Chondrocyte (in vitro differentiated cells): ENCODE data around the gene EXOC5. TPM values are rescaled to one million over a fixed set of nuclear protein-coding genes. Genes with fewer than 3 reads are reported as not detected.
"Not testable (repeated sequence)": the region's sequence is repeated elsewhere in the genome, so short reads cannot be mapped to it uniquely, and the experiment has no call there.

ENCODE experiments used
- DNase-seq: peaks from one replicate; pipeline ENCODE4 v3.0.0; 2021; ENCODE audit warnings: mixed read lengths, low spot score
- H3K27ac Mint-ChIP-seq: one replicate; pipeline ENCODE4 v1.8.0; 2021; ENCODE audit warnings: mild to moderate bottlenecking, moderate library complexity, mixed read lengths; ENCODE audit not compliant: unreplicated experiment
- H3K27me3 Mint-ChIP-seq: 2 replicates; pipeline ENCODE4 v1.8.0; 2021; ENCODE audit warnings: low read depth, mixed read lengths
- H3K36me3 Mint-ChIP-seq: 2 replicates; pipeline ENCODE4 v1.8.0; 2021; ENCODE audit warnings: low read depth, mixed read lengths
- H3K4me1 Mint-ChIP-seq: 2 replicates; pipeline ENCODE4 v1.8.0; 2021; ENCODE audit warnings: low read depth, mild to moderate bottlenecking, mixed read lengths
- H3K4me3 Mint-ChIP-seq: one replicate; pipeline ENCODE4 v1.8.0; 2021; ENCODE audit warnings: mild to moderate bottlenecking, moderate library complexity, mixed read lengths; ENCODE audit not compliant: unreplicated experiment
- H3K9me3 Mint-ChIP-seq: 2 replicates; pipeline ENCODE4 v1.8.0; 2021; ENCODE audit warnings: low read depth, mixed read lengths
- CTCF ChIP-seq: fragments of 200-600 bp; sonication (generic); IDR thresholded peaks from 2 replicates; pipeline ENCODE4 v1.5.0; 2021; ENCODE audit warnings: antibody characterized with exemption, mild to moderate bottlenecking, moderate library complexity
- total RNA-seq: library from RNA; stranded (reverse); gene quantifications from 3 replicates; pipeline ENCODE4 v1.2.1, GENCODE V29; 2021

The EXOC5 gene
- total RNA-seq, 1 donor from 2014 or later, result 86.6 TPM

DNA sequence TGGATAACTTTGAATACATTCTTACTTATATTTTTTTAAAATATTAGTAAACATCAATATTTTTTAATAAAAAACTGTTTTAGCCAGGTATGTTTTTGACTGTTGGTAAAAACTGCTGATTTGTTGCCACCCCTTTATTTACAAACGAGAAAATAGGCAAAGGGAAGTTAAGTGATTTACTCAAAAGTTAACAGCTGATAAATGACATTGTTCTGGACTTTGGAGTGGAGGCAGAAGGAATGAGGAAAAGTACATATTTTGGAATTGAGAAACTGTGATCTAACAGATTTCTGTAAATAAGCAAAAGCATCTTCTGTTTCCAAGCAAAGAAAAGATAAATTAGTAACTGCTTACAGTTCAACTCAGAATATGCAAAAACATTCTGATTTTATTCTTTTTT is 4.5 kb upstream of the EXOC5 start:
- no peak for TF ChIP-seq CTCF
- Mint-ChIP-seq H3K27ac (no peak overlapping the region), H3K4me1 (peaks cover 30% of the 10 kb centered on the region), H3K27me3 (no peaks in the 10 kb centered on the region), H3K4me3 (no peak overlapping the region), H3K9me3 (no peaks in the 10 kb centered on the region), H3K36me3 (peaks cover 9% of the 10 kb centered on the region)
- no peak for DNase-seq

GRCh38 chr14:57266065-57266464 is 2.6 kb downstream of the EXOC5 start:
- no peaks in the 10 kb centered on the region for H3K27me3 Mint-ChIP-seq
- peaks cover 56% of the 10 kb centered on the region for H3K4me1 Mint-ChIP-seq
- H3K9me3 Mint-ChIP-seq, result no peaks in the 10 kb centered on the region
- no peaks in the 10 kb centered on the region for H3K36me3 Mint-ChIP-seq
- peak overlapping the region; percentile 17 for H3K27ac Mint-ChIP-seq
- no peak for TF ChIP-seq CTCF
- H3K4me3 Mint-ChIP-seq, result no peak overlapping the region
- DNase-seq, result no peak

DNA sequence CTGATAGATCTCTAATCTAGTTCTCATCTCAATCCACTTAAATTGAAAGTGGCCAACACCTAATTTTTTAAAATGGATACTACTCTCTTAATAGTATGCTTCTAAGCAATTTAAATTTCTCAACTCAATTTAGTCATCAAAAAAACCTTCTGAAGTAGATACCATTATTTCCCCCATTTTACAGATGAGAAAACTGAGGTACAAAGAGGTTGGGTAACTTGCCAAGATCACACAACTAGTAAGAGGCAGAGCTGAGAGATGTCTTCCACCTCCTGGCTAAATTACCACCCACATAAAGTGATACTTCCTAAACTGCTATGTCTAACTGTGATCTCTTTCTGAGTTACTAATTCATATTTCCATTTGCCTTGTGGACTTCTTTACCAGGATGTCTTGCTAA is 6.6 kb downstream of the EXOC5 start:
- no peak for TF ChIP-seq CTCF
- Mint-ChIP-seq H3K9me3 (no peaks in the 10 kb centered on the region), H3K27ac (no peak overlapping the region), H3K36me3 (no peaks in the 10 kb centered on the region), H3K27me3 (no peaks in the 10 kb centered on the region), H3K4me3 (no peak overlapping the region), H3K4me1 (peaks cover 42% of the 10 kb centered on the region)
- no peak for DNase-seq

- H3K9me3 Mint-ChIP-seq, result no peaks in the 10 kb centered on the region
- TF ChIP-seq CTCF, result no peak
- H3K36me3 Mint-ChIP-seq, result no peaks in the 10 kb centered on the region
- H3K4me3 Mint-ChIP-seq, result no peak overlapping the region
- H3K27me3 Mint-ChIP-seq, result no peaks in the 10 kb centered on the region
- peaks cover 37% of the 10 kb centered on the region for H3K4me1 Mint-ChIP-seq
- H3K27ac Mint-ChIP-seq, result no peak overlapping the region
- DNase-seq, result no peak
Observed at GRCh38 chr14:57261604-57262003, 7.1 kb downstream of the EXOC5 start.

DNA sequence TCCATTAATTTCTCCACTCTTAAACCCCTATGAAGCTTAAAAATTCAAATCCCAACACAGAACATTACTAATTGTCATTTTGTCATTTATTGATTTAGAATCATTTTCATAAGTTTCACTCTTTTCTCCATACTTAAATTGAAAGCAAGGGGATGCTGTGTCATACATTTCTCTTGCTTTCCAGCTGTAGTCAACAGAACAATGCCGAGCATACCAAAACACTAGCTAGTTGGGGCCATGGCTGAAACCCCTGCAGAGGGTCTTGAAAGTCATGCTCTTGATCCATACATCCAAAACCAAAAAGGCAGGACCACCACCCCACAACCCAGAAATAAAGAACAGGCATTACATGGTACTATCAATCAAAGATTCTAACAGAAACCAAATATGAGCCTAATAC is 9.0 kb downstream of the EXOC5 start:
- TF ChIP-seq CTCF, result no peak
- no peaks in the 10 kb centered on the region for H3K36me3 Mint-ChIP-seq
- H3K27me3 Mint-ChIP-seq, result no peaks in the 10 kb centered on the region
- peak overlapping the region; percentile 41 for H3K27ac Mint-ChIP-seq
- peaks cover 22% of the 10 kb centered on the region for H3K4me1 Mint-ChIP-seq
- H3K9me3 Mint-ChIP-seq, result no peaks in the 10 kb centered on the region
- no peak for DNase-seq
- H3K4me3 Mint-ChIP-seq, result no peak overlapping the region

GRCh38 chr14:57258221-57258620 is 10.5 kb downstream of the EXOC5 start:
- not testable (repeated sequence) for H3K27ac Mint-ChIP-seq, H3K9me3 Mint-ChIP-seq, H3K27me3 Mint-ChIP-seq, H3K4me3 Mint-ChIP-seq, DNase-seq, H3K36me3 Mint-ChIP-seq
- H3K4me1 Mint-ChIP-seq, result peaks cover 21% of the 10 kb centered on the region
